Sigmoid colon (tissue), 7 donors: ENCODE data around the gene RASAL2. TPM values are rescaled to one million over a fixed set of nuclear protein-coding genes. Genes with fewer than 3 reads are reported as not detected.

Experiments used
- DNase-seq: peaks from one replicate; pipeline ENCODE4 v3.0.0-alpha.2; 2019
- H3K27ac ChIP-seq, 4 donors: fragments of 200-600 bp; sonication (generic); one replicate each; pipeline ENCODE4 v1.5.1; 2016 to 2019; ENCODE audit warnings: mild to moderate bottlenecking in 1 of 4
- H3K27me3 ChIP-seq, 3 donors: fragments of 200-600 bp; sonication (generic); one replicate each; pipeline ENCODE4 v1.5.1; 2019; ENCODE audit warnings: mild to moderate bottlenecking in 1 of 3
- H3K36me3 ChIP-seq, 4 donors: fragments of 200-600 bp; sonication (generic); one replicate each; pipeline ENCODE4 v1.5.1; 2016 to 2019
- H3K4me1 ChIP-seq, 4 donors: fragments of 200-600 bp; sonication (generic); one replicate each; pipeline ENCODE4 v1.5.1; 2017 to 2019
- H3K4me3 ChIP-seq, 4 donors: fragments of 200-600 bp; sonication (generic); one replicate each; pipeline ENCODE4 v1.5.1; 2017 to 2019; ENCODE audit warnings: mild to moderate bottlenecking in 2 of 4, moderate library complexity in 1 of 4
- H3K9me3 ChIP-seq, 4 donors: fragments of 200-600 bp in 3 of 4; sonication (generic) in 3 of 4; one replicate each; pipeline versions ENCODE4 v1.5.1 to v1.6.1; 2013 to 2019
- CTCF ChIP-seq, 4 experiments: fragments of 450-650 bp in 3 of 4; fragments of 200-600 bp in 1 of 4; IDR thresholded peaks; one replicate each; pipeline ENCODE4 v1.5.1; 2016 to 2019; ENCODE audit warnings: antibody characterized with exemption in 4 of 4, mild to moderate bottlenecking in 3 of 4, moderate library complexity in 2 of 4
- EP300 ChIP-seq, 4 donors: sonication (generic); formaldehyde crosslinking; IDR thresholded peaks; one replicate each; pipeline ENCODE4 v1.6.1; 2017; ENCODE audit warnings: antibody characterized with exemption in 4 of 4
- POLR2A ChIP-seq, 2 donors: fragments of 450-650 bp; IDR thresholded peaks; one replicate each; pipeline ENCODE4 v1.6.1; 2016; ENCODE audit warnings: antibody characterized with exemption in 2 of 2, mild to moderate bottlenecking in 2 of 2, moderate library complexity in 2 of 2
- POLR2AphosphoS5 ChIP-seq, 4 donors: sonication (generic); formaldehyde crosslinking; IDR thresholded peaks; one replicate each; pipeline ENCODE4 v1.6.1; 2017; ENCODE audit warnings: antibody characterized with exemption in 4 of 4
- WGBS, 2 donors: extraction: QIAGEN DNeasy Blood & Tissue Kit; methylation state at CpG; one replicate each; pipeline ENCODE4 v1.1.7; 2013; 5-methylcytosine and 5-hydroxymethylcytosine counted together
- intact Hi-C: fragments of 100-400 bp; cut with DNase I; formaldehyde crosslinking; loops from one replicate; pipeline ENCODE4 v1.15.1; 2023
- polyA plus RNA-seq, 3 donors: library from polyadenylated mRNA; stranded (reverse); fragments of 200-250 nt; gene quantifications; one replicate each; pipeline ENCODE4 v1.2.3, GENCODE V29; 2013
- total RNA-seq, 4 donors: library from RNA; depleted of rRNA; stranded (reverse); fragments of >200 nt; gene quantifications; one replicate each; pipeline ENCODE4 v1.1.0, GENCODE V29; 2016
- donor health status: healthy with polysubstance abuse.
- donor health status: Bipolar disorder and iron deficiency.
- donor health status: healthy.

The RASAL2 gene
- total and polyA plus RNA-seq, 7 donors, result 0.92 to 25.5 (median 11.1) TPM

DNA sequence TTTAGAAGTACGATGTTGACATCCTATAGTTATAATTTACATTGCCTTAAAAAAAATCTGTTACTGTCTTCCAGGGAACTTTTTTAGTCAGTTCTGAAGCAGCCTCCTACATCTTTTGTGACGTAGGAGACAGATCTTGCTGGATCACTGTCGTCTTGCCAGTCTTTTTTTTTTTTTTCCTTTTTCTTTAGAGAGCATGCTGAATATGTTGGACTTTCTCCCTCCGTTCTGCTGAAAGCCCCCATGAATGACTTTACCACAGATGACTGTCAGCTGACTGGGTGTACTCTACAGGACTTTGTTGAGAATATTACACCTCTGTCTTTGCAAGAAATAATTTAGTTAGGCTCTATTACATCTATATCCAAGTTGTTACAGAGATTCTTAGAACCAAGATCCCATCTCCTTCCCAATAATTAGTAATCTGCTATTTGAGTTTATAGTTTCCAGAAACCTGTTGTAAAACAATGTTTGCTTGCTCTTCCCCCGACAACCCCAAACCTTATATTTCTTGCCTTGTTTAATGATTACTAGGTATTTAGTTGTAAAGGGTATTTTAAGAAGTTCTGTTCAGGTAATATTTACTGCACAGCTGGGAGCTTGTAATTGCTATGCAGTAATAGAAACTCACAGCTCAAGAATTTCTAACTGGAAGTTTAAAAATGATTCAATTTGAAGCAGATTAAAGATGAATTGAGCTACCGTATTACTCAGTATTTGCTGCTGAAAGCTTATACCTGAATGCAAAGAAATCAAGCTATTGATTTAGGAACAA is 61.8 kb downstream of the RASAL2 start:
- no peak for TF ChIP-seq CTCF (IDR thresholded peaks at IDR 0.05)
- no peak for TF ChIP-seq POLR2A (IDR thresholded peaks at IDR 0.05)
- no peak for TF ChIP-seq EP300 (IDR thresholded peaks at IDR 0.05)
- TF ChIP-seq POLR2AphosphoS5 (IDR thresholded peaks at IDR 0.05), result no peak
- no peak for DNase-seq
- Histone ChIP-seq H3K4me1 (peaks cover 0 to 8% (median 6%) of the 10 kb centered on the region in 4 donors), H3K27ac (no peak overlapping the region), H3K4me3 (no peak overlapping the region), H3K36me3 (no peaks in the 10 kb centered on the region), H3K9me3 (no peaks in the 10 kb centered on the region), H3K27me3 (no peaks in the 10 kb centered on the region)
- WGBS, 2 donors, result 50 to 73% methylated on average over 6 of the region's 6 CpGs
- intact Hi-C loops, result no loop called here

DNA sequence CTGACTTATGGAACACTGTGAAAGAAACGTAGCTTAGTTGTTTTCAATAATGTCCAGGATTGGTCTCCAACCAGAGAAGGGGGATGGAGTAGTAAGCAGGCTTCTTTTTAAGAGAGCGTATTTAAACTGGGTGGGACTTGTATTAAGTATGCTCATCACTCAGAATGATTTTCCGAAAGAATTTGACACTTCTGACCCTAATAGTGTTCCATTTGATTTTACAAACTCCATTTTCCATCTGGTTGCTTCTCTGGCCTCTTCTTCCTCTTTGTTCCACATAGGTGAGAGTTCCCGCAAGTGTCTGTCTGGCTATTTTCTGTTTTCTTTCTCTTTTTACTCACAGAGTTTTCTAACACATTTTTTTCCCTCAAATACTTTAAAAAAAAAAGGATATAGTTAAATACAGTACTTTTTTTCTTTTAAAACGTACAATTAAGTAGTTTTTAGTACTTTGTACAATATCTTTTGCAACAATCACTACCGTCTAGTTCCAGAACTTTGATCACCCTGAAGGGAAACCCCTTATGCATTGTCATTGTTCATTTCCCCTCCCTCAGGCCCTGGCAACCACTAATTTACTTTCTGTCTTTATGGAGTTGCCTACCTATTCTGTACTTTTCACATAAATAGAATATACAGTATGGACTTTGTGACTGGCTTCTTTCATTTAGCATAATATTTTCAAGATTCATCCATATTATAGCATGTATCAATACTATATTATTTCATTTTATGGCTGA is 67.0 kb downstream of the RASAL2 start:
- intact Hi-C loops, result no loop called here
- Histone ChIP-seq H3K27ac (no peak overlapping the region), H3K36me3 (no peaks in the 10 kb centered on the region), H3K4me1 (peaks cover 0 to 2% (median 1%) of the 10 kb centered on the region in 4 donors), H3K9me3 (no peaks in the 10 kb centered on the region), H3K4me3 (no peak overlapping the region), H3K27me3 (no peaks in the 10 kb centered on the region)
- no peak for TF ChIP-seq POLR2AphosphoS5 (IDR thresholded peaks at IDR 0.05)
- no peak for TF ChIP-seq CTCF (IDR thresholded peaks at IDR 0.05)
- TF ChIP-seq POLR2A (IDR thresholded peaks at IDR 0.05), result no peak
- no peak for TF ChIP-seq EP300 (IDR thresholded peaks at IDR 0.05)
- WGBS, 2 donors, result 81 to 86% methylated on average over 6 of the region's 6 CpGs
- no peak for DNase-seq

DNA sequence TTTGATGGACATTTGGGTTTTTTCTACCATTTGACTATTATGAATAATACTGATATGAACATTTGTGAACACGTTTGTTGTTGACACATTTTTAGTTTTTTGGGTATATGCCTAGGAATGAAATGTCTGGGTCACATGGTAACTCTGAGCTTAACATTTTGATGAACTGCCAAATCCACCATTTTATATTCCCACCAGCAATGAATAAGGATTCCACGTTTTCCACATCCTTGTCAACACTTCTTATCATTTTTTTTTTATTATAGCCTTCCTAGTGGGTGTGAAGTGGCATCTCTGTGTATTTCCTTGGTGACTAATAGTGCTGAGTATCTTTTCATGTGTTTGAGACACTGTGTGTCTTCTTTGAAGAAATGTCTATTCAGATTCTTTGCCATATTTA is 67.6 kb downstream of the RASAL2 start:
- WGBS, 2 donors, result 61 to 65% methylated on average over 2 of the region's 2 CpGs
- H3K27me3 ChIP-seq, result no peaks in the 10 kb centered on the region

GRCh38 chr1:178165196-178165595 is 71.3 kb downstream of the RASAL2 start:
- Histone ChIP-seq H3K27me3 (no peaks in the 10 kb centered on the region), H3K4me1 (peaks cover 0 to 23% (median 6%) of the 10 kb centered on the region in 4 donors), H3K9me3 (no peaks in the 10 kb centered on the region), H3K4me3 (no peak overlapping the region), H3K36me3 (no peaks in the 10 kb centered on the region), H3K27ac (no peak overlapping the region)
- TF ChIP-seq CTCF (IDR thresholded peaks at IDR 0.05) (no peak), POLR2A (IDR thresholded peaks at IDR 0.05) (no peak), EP300 (IDR thresholded peaks at IDR 0.05) (no peak), POLR2AphosphoS5 (IDR thresholded peaks at IDR 0.05) (no peak)
- no peak for DNase-seq
- intact Hi-C loops, result no loop called here
- WGBS, 2 donors, result 86% methylated on average over 1 of the region's 1 CpG

More for the DNA sequence above, 67.6 kb downstream of the RASAL2 start:
- no peaks in the 10 kb centered on the region for H3K4me1 ChIP-seq
- no peaks in the 10 kb centered on the region for H3K36me3 ChIP-seq
- DNase-seq, result no peak
- no peak overlapping the region for H3K4me3 ChIP-seq
- no peaks in the 10 kb centered on the region for H3K9me3 ChIP-seq
- intact Hi-C loops, result no loop called here
- no peak overlapping the region for H3K27ac ChIP-seq
- TF ChIP-seq EP300 (IDR thresholded peaks at IDR 0.05) (no peak), CTCF (IDR thresholded peaks at IDR 0.05) (no peak), POLR2AphosphoS5 (IDR thresholded peaks at IDR 0.05) (no peak), POLR2A (IDR thresholded peaks at IDR 0.05) (no peak)
